ENCODE measurements around the gene ABO.
"Not testable (repeated sequence)": the region's sequence is repeated elsewhere in the genome, so short reads cannot be mapped to it uniquely, and the experiment has no call there.

- not testable (repeated sequence) for TF ChIP-seq POLR2A (IDR thresholded peaks at IDR 0.05)
- TF ChIP-seq, protein P1, sequence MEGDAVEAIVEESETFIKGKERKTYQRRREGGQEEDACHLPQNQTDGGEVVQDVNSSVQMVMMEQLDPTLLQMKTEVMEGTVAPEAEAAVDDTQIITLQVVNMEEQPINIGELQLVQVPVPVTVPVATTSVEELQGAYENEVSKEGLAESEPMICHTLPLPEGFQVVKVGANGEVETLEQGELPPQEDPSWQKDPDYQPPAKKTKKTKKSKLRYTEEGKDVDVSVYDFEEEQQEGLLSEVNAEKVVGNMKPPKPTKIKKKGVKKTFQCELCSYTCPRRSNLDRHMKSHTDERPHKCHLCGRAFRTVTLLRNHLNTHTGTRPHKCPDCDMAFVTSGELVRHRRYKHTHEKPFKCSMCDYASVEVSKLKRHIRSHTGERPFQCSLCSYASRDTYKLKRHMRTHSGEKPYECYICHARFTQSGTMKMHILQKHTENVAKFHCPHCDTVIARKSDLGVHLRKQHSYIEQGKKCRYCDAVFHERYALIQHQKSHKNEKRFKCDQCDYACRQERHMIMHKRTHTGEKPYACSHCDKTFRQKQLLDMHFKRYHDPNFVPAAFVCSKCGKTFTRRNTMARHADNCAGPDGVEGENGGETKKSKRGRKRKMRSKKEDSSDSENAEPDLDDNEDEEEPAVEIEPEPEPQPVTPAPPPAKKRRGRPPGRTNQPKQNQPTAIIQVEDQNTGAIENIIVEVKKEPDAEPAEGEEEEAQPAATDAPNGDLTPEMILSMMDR (IDR thresholded peaks at IDR 0.05): not testable (repeated sequence)
Measured at GRCh38 chr9:133230514-133230913, 44.5 kb downstream of the ABO start.
